ENCODE measurements around the gene FOXN3. TPM values are rescaled to one million over a fixed set of nuclear protein-coding genes. Genes with fewer than 3 reads are reported as not detected.
A peak's percentile ranks its signal among the peaks of the same experiment; 100 is the strongest.

FOXN3 gene
- polyA plus RNA-seq, 1 donor (not counting 4 experiments of a cell fraction or from before 2014, with no cell fraction given), result 10.2 TPM

GRCh38 chr14:89425931-89426330, 8.9 kb upstream of the FOXN3 start:
- Histone ChIP-seq H3K4me2 (ENCODE audit: control insufficient read depth, extremely low read depth, insufficient read depth, low read depth, low read length) (peak overlapping the region; percentile 39), H3K9me1 (ENCODE audit: control insufficient read depth, extremely low read depth, insufficient read depth, low read length) (no peaks in the 10 kb centered on the region)

GRCh38 chr14:89424241-89424640, 7.2 kb upstream of the FOXN3 start:
- Histone ChIP-seq H3K9ac (ENCODE audit: control insufficient read depth, extremely low read depth, insufficient read depth, low read length) (no peak overlapping the region), H3K9me3 (ENCODE audit: control insufficient read depth, low read depth, low read length) (no peaks in the 10 kb centered on the region), H3K4me1 (ENCODE audit: control insufficient read depth, extremely low read depth, insufficient read depth, low read length) (peaks cover 29% of the 10 kb centered on the region), H4K20me1 (ENCODE audit: control insufficient read depth, extremely low read depth, insufficient read depth, low read length) (no peaks in the 10 kb centered on the region), H3K9me1 (ENCODE audit: control insufficient read depth, extremely low read depth, insufficient read depth, low read length) (no peaks in the 10 kb centered on the region), H3K27ac (ENCODE audit: control insufficient read depth, insufficient read depth, low read length) (no peak overlapping the region), H3K27me3 (ENCODE audit: control insufficient read depth, extremely low read depth, insufficient read depth, low read length) (no peaks in the 10 kb centered on the region), H3K4me3 (ENCODE audit: control insufficient read depth in 2 of 3, extremely low read depth in 1 of 3, insufficient read depth in 2 of 3, low read depth in 1 of 3, low read length in 3 of 3) (no peak overlapping the region), H3K36me3 (ENCODE audit: control insufficient read depth in 2 of 2, extremely low read depth in 1 of 2, insufficient read depth in 2 of 2, low read length in 2 of 2) (no peaks in the 10 kb centered on the region), H2AFZ (ENCODE audit: control insufficient read depth, low read length) (no peak overlapping the region), H3K79me2 (ENCODE audit: control insufficient read depth, insufficient read depth, low read length) (no peaks in the 10 kb centered on the region), H3K4me2 (ENCODE audit: control insufficient read depth, extremely low read depth, insufficient read depth, low read depth, low read length) (no peak overlapping the region)
- TF ChIP-seq, protein P1, sequence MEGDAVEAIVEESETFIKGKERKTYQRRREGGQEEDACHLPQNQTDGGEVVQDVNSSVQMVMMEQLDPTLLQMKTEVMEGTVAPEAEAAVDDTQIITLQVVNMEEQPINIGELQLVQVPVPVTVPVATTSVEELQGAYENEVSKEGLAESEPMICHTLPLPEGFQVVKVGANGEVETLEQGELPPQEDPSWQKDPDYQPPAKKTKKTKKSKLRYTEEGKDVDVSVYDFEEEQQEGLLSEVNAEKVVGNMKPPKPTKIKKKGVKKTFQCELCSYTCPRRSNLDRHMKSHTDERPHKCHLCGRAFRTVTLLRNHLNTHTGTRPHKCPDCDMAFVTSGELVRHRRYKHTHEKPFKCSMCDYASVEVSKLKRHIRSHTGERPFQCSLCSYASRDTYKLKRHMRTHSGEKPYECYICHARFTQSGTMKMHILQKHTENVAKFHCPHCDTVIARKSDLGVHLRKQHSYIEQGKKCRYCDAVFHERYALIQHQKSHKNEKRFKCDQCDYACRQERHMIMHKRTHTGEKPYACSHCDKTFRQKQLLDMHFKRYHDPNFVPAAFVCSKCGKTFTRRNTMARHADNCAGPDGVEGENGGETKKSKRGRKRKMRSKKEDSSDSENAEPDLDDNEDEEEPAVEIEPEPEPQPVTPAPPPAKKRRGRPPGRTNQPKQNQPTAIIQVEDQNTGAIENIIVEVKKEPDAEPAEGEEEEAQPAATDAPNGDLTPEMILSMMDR (optimal IDR thresholded peaks at IDR 0.05 in 1 of 3, IDR thresholded peaks at IDR 0.05 in 1 of 3, conservative IDR thresholded peaks at IDR 0.05 in 1 of 3; ENCODE audit: extremely low read depth in 1 of 3, insufficient read depth in 2 of 3, low read length in 3 of 3), result no peak
- TF ChIP-seq EZH2 (IDR thresholded peaks at IDR 0.05; ENCODE audit: low read length), result no peak
- dilution Hi-C loops (cut with MboI; ENCODE audit: extremely low pct_ligation_motif_present, low sequenced_read_pairs), result no loop called here
- no peak for DNase-seq (ENCODE audit: low read depth, low spot score)
- FAIRE-seq, result no peak

More at GRCh38 chr14:89425931-89426330, 8.9 kb upstream of the FOXN3 start:
- Histone ChIP-seq H3K79me2 (ENCODE audit: control insufficient read depth, insufficient read depth, low read length) (no peaks in the 10 kb centered on the region), H4K20me1 (ENCODE audit: control insufficient read depth, extremely low read depth, insufficient read depth, low read length) (no peaks in the 10 kb centered on the region), H3K9me3 (ENCODE audit: control insufficient read depth, low read depth, low read length) (no peaks in the 10 kb centered on the region), H3K27me3 (ENCODE audit: control insufficient read depth, extremely low read depth, insufficient read depth, low read length) (no peaks in the 10 kb centered on the region), H3K4me1 (ENCODE audit: control insufficient read depth, extremely low read depth, insufficient read depth, low read length) (peaks cover 44% of the 10 kb centered on the region), H3K4me3 (ENCODE audit: control insufficient read depth in 2 of 3, extremely low read depth in 1 of 3, insufficient read depth in 2 of 3, low read depth in 1 of 3, low read length in 3 of 3) (no peak overlapping the region), H3K27ac (ENCODE audit: control insufficient read depth, insufficient read depth, low read length) (no peak overlapping the region), H2AFZ (ENCODE audit: control insufficient read depth, low read length) (no peak overlapping the region), H3K36me3 (ENCODE audit: control insufficient read depth in 2 of 2, extremely low read depth in 1 of 2, insufficient read depth in 2 of 2, low read length in 2 of 2) (no peaks in the 10 kb centered on the region), H3K9ac (ENCODE audit: control insufficient read depth, extremely low read depth, insufficient read depth, low read length) (no peak overlapping the region)
- dilution Hi-C loops (cut with MboI; ENCODE audit: extremely low pct_ligation_motif_present, low sequenced_read_pairs), result no loop called here
- FAIRE-seq (peak; percentile 71), DNase-seq (ENCODE audit: low read depth, low spot score) (peak; percentile 81)
- TF ChIP-seq, protein P1 (optimal IDR thresholded peaks at IDR 0.05 in 1 of 3, IDR thresholded peaks at IDR 0.05 in 1 of 3, conservative IDR thresholded peaks at IDR 0.05 in 1 of 3; ENCODE audit: extremely low read depth in 1 of 3, insufficient read depth in 2 of 3, low read length in 3 of 3), result no peak
- no peak for TF ChIP-seq EZH2 (IDR thresholded peaks at IDR 0.05; ENCODE audit: low read length)
